Activated CD4-positive, alpha-beta T cell treated with anti-CD3 and anti-CD28 coated beads, Interleukin-2, amount 50 U/mL, for 24 hours (primary cell): ENCODE results near the gene CAMK2N1.

ENCODE experiments used
- DNase-seq, 2 donors: peaks; one replicate each; pipeline ENCODE4 v3.0.0-alpha.2; 2020; ENCODE audit warnings: low read depth in 1 of 2, low spot score in 1 of 2

CAMK2N1 gene

DNA sequence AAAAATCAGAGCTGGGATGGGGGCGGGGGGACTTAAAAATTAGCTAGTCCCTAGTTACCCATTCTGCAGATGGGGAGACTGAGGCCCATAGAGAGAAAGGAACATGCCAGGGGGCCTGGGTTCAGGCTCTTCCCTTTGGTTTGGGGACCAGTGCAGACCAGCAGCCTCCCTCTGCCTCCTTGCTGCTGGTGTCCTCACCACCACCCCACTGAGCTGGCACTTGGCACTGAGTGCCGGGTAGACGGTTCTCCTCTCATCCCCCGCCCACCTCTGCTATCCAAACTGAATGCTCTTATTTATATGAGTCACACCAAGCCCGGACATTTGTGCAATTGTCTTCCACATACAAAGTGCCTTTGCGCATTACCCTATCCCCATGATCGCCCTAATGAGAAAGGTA is 39.2 kb downstream of the CAMK2N1 start:
- no peak for DNase-seq

DNA sequence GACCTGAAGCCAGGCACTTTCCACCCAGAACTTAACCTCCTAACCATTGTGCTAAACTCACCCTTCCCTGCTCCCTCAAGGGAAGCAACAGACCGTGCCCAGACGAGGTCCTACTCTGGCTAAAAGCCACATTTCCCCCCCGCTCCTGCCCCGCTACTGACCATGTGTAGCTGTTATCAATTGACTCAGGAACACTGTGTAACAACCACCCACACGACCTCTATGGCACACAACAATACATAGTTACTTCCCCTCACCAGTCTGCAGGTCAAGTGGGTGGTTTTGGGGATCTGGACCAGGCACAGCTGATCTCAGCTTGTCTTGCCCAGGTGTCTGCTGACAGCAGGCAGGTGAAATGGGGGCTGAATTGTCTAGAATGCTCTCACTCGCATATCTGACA is 40.1 kb downstream of the CAMK2N1 start:
- no peak for DNase-seq

DNA sequence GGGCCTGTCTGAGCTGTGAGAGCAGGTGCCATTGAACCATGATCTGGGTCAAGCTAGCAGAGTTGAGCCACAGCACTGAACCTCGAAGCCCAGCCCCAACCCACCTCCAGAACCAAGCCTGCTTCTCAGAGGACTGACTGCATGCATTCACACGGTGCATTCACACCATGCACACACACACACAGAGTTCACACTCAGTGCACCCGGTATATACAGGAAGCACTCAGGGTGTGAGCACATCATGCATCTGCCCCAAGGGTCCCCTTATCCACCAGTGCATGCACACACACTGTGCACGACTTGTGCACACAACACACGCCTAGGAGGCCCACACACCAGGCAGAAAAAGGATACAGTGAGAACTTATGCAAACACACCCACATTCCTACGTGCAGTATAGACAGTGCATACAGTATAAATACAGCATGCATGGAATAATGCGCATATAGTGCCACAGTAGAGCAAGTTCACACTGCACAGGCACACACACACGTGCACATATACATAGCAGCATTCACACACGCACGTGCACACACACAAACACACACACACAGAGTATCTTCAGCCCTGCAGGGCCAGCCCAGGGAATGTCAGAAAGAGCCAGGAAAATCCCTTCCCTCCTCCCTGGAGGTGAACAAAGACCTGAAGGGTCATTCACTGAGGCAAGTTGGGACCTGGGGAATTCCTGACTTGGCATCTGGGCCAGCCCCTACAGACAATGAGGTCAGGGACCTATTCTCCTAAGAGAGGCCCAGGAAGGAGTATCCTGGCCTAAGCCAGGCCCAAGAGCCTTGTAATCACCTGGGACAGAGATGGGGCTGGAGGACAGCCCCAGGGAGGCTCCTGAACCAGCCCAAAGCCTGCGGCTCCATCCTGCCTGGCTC is 42.1 kb downstream of the CAMK2N1 start:
- DNase-seq: no peak

DNA sequence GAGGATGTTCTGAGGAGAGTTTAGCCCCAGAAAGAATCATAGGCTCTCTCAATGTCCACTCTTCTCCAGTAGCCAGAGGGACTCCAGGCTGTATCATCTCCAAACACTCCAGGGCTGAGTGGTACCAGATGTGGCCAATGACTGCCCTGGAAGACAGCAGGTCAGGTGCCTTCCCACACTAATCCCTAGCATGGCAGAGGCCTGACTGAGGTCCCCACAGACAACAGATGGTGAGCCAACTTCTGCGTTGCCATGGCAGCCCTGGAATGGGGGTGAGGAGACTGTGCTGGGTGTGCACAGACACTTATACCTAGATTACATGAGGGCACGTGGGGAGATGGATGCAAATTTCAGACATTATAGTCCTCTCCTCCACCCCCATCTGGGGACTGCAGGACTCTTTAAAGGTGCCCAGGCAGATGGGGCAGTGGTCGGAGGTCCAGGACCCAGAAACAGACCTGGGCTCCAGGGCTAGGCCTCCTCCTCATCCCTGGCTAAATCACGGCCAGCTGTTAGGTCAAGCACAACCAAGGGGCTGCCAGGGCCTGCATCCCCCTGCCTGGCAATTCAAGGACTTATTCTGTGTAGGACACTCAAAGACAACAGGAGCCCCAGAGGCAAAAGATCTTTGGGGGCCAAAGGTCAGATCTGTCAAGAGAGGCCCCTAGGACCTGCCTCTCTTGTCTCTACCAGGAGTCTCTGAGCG is 42.9 kb downstream of the CAMK2N1 start:
- no peak for DNase-seq

DNA sequence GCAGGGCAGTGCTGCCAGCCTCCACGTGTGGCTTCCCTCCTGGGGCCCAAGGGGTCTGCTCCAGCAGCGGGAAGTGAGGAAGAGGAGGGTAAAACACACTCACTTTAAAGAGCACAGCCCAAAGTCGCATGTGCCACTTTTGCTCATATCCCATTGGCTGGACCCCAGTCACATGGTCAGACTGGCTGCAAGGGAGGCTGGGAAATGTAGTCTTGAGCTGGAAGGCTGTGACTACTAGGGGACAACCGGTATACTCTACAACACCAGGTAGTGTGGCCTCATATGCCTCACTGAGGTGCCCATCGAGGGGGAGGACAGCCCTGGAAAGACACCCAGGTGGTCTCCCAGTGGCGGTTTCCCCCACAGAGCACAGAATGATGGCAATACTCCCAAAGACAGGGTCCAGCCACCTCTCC is 45.2 kb downstream of the CAMK2N1 start:
- peak in 1 of 2 donors; percentile 18 for DNase-seq

DNA sequence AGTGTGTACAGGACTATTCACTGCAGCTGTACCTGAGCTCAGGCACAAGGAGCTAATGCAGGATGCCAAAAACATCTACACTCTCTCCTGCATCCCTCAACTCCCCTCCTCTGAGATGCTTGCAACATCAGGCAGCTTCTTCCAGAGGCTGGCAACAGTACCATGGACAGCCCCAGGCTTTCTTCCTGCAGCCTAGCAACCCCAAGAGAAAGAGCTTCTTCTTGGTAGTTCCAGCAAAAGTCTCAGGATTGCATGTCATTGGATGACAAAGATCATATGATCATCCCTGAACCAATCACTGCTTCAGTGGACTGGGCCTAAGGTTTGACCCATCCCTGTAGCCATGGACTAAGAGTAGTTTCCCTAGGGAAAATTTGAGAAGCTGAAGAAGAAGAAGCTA is 46.7 kb downstream of the CAMK2N1 start:
- DNase-seq: no peak

DNA sequence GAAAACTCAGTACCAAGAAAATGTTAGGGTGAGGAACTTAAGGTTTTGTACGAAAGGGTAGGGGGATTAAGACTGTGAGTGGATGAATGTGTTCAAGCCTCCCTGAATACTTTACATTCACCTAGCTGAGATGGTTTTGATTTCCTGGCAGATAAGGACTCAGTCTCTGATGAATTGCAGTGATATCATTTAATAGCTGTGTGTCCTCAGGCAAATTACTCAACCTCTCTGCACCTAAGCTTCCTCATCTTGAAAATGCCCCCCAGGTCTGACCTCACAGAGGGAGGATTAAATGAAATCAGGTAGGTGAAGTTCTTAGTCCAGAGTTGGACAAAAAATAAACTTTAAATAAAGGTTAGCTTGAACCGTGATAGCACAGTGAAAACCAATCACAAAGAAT is 48.4 kb downstream of the CAMK2N1 start:
- no peak for DNase-seq

DNA sequence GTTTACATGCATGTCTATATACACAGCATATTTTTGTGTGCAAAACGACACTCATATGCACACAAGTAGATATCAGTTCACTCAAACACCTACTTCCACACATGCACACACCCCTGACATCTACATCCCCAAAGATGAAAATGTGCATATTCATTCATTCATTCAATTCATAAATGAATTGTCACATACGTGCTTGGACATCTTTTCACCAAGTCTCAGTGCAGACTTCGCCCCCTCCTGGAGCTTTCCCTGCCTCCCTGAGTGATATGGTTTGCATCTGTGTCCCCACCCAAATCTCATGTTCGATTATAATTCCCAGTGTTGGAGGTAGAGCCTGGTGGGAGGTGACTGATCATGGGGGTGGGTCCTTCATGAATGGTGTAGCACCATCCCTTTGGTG is 53.1 kb downstream of the CAMK2N1 start:
- DNase-seq: no peak
